Dedifferentiated amniotic fluid mesenchymal stem cell (primary cell): ENCODE results near the gene GALNT16.

Source experiments
- DNase-seq: peaks from one replicate; pipeline ENCODE4 v3.0.0-alpha.2; 2016; ENCODE audit errors: extremely low spot score

The GALNT16 gene

DNA sequence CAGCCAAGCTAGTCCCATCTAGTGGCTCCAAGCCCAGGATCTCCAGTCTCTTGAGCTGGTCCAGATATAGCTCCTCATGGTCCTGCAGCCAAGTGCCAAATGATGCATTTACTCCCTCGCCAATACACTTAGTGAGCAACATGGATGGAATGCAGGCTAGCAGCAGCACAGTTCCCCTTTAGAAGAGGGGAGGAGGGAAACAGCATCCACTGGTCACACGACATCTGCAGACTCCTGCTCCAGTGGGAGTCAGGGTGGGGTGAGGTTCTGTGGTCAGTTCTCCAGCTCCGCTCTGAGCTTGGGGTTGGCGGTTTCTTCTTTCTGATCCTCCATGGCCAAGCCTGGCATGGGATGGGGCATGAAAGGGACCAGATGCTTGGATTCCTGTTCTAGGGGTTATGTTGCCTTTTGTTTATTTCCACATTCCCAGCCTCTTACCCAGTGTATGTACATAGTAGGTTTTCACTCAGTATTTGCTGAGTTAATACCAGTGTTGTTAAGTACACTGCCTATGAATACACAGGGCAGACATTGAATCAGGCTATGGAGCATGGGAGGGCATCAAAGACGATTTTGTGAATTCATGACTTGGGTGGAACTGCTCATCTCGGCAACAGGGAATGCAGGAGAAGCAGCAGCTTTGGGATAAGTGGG, 57.3 kb downstream of the GALNT16 start:
- DNase-seq: peak; percentile 97

- no peak for DNase-seq
Observed at GRCh38 chr14:69317780-69318179, 57.8 kb downstream of the GALNT16 start.

GRCh38 chr14:69318241-69318640, 58.3 kb downstream of the GALNT16 start:
- DNase-seq: no peak

DNA sequence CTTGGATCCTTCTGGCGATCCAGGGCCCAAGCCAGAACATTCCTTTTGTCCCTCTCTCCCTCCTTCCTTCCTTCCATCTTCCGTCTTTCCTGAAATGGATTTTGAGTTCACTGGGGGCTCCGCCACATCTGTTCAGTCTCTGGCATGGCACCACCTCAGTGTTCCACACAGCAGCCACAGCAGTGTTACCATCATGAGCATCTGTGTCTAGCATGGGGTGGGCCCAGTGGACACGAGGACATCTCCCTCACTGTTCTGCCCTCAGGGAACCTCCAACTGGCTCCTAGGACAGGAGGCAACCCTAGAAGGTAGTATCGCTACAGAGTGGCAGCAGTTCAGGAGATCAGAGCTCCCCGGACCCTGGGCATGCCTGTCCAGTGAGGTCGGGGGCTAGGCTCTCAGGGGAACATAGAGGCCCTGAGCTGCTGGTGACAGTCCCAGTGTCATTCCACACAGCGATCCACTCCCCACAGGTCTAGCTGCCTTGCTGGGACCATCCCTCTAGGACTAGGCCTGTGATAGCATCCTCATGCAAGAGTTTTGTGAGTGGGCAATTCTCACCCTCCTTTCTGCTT, 59.0 kb downstream of the GALNT16 start:
- no peak for DNase-seq

GRCh38 chr14:69319911-69320310, 60.0 kb downstream of the GALNT16 start:
- DNase-seq: no peak

DNA sequence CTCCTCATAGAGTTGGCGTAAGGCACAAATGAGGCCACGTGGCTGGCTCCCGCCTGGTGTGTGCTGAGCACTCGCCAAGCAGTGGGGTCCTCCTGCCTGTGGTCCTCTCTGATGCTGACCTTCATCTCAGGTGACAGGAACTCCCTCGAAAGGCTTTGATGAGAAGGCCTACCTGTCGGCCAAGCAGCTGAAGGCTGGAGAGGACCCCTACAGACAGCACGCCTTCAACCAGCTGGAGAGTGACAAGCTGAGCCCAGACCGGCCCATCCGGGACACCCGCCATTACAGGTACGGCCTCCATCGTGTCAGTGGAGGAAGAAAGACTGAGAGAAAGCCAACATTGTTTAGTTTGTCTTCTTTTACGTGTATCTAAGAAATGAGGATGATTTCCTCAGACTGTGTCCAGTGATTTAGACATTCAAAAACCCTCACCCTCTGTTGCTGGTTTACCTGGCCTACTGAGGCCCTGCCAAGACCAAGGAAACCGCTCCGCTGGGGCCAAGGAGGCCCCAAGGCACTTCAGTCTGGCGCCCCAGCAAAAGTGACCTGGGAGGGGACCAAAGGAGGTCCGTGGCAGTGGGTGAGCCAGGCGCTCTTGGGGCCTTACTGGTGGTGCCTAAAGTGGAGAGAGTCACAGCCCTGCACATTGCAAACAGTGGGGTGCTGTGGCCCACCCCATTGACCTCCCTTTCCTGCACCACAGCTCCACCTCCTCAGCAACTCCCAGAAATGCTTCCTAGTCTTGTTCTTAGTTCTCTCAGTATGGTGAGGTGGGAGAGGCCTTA, 60.8 kb downstream of the GALNT16 start:
- DNase-seq: no peak

GRCh38 chr14:69321601-69322330, 61.8 kb downstream of the GALNT16 start:
- DNase-seq: no peak

GRCh38 chr14:69323266-69323998, 63.5 kb downstream of the GALNT16 start:
- no peak for DNase-seq

DNA sequence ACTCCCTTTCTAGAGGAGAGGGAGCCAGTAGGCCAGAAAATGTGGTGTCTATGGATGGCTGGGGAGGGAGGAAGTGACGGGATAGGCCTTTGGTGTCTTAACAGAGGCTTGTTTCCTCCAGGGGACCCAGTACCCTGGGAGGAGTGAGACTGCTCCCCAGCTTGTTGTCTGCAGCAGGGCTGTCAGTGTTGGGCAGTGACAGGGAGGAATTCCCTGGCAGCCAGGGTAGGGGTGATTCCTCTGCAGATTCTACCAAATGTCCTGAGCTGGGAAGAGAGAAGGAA, 64.0 kb downstream of the GALNT16 start:
- DNase-seq: no peak

- no peak for DNase-seq
Observed at GRCh38 chr14:69324341-69324931, 64.5 kb downstream of the GALNT16 start.

- no peak for DNase-seq
Observed at GRCh38 chr14:69325086-69325485, 65.1 kb downstream of the GALNT16 start.

DNA sequence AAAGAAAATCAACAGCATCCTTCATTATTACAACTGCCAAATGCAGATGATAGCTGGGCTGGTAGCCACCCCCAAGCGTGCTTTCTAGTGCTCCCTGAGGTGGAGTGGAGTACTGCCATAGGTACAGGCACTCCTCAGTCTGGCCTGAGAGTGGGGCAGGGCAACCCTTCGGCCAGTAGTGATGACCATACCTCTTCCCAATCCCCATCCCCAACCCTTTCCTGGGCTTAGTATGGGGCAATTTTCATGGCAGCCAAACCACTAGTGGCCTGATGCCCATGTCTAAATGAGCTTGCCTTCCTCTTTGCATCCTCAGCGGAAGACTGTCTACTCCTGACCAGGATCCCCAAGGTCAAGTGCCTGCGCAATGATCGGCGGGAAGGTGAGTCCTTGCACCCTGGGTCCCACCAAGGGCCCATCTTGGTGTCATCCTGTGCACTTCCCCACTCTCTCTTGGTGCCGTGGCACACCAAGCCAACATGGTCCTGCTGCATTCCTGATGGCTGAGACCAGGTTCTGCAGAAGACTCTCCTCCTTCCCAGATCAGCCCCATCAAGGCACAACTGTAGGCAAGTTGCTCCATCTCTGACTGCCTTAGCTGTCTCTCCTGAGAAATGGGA, 65.8 kb downstream of the GALNT16 start:
- DNase-seq: no peak

- DNase-seq: no peak
Observed at GRCh38 chr14:69326611-69327010, 66.7 kb downstream of the GALNT16 start.

GRCh38 chr14:69327507-69327906, 67.5 kb downstream of the GALNT16 start:
- no peak for DNase-seq

DNA sequence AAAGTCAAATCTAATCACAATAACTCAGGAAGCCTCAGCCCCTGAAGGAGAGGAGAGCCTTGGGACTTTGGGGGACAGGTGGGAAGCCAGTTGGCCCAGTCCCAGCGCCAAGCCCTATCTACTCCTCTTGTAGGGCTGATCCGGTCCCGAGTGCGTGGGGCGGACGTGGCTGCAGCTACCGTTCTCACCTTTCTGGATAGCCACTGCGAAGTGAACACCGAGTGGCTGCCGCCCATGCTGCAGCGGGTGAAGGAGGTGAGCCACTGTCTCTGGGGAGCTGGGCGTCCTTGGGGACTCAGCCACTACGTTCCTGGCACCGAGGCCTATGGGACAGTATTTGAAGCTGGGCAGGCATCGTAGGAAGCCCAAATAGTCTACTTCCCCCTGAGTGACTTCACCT, 68.4 kb downstream of the GALNT16 start:
- no peak for DNase-seq

DNA sequence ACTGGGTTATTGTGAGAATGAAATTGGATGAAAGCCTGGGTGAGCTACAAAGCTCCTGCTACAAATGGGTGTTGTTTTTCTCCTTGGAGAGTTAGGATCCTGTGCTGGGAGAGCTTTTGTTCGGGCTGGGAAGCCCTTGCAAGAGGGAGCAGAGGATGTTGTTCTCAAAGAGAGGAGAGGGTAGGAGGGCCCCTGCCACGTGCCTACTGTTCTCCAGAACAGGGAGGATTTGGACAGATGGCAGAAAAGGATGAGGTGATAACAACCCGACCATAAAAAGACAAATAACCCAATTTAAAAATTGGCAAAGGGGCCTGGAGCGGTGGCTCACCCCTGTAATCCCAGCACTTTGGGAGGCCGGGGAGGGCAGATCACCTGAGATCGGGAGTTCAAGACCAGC, 68.8 kb downstream of the GALNT16 start:
- no peak for DNase-seq

DNA sequence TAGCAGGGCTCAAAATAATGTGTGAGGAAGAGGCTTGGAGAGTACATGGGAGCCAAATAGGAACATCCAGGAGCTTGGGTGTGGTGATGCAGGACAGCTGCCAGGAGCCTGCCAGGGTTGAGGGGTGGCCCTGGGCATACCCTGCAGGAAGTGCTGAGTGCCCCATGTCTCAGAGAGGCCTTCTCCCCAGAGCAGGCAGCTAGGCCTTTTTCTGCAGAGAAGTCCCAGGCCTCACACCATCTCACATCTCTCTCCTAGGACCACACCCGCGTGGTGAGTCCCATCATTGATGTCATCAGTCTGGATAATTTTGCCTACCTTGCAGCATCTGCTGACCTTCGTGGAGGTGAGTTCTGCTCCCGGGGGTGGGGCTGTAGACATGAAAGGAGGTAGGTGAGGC, 71.2 kb downstream of the GALNT16 start:
- DNase-seq: no peak

GRCh38 chr14:69332782-69333395, 72.9 kb downstream of the GALNT16 start:
- DNase-seq: no peak

DNA sequence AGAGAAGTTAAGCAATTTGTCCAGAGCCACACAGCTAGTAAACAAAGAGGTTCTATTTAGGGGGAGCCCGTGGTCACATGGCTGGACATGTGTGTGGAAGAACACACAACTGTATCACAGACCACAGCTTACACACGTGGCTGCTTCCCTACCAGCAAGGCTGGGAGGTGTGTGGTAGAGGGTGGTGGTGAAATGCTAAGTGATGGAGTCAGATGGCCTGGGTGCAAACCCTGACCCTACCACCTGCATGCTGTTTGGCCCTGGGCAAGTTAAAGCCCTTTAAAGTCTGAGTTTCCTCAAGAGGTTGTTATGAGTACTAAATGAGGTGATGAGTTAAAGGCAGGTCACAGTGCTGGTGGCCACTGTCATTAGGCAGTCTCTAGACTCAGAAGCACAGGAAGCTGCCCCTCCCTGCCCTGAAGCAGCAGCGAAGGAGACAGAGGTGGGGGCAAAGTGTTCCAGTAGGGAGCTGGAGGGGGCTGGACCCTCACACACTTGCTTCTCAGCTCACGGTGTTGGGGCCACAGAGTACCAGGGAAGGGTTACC, 73.9 kb downstream of the GALNT16 start:
- DNase-seq: no peak

DNA sequence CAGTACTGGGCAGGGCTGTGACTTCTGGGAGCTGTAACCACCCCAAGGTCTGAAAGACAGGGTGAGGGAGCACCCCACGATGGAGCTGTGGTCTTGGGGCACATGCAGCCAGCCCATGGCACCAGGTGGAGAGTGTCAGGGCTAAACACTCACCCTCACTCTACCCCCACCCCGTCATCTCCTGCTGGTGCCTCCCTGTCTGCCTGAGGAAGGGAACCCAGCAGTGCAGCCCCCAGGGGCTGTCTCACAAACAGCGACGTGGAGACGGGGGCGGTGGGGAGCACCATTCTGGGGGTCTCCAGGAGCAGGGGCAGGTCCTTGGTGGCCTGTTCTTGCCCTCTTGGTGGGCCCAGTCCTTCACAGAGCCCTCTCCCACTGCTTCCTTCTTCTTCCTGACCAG, 74.6 kb downstream of the GALNT16 start:
- no peak for DNase-seq
